Measurements from ENCODE around the gene ICAM2.

The ICAM2 gene

DNA sequence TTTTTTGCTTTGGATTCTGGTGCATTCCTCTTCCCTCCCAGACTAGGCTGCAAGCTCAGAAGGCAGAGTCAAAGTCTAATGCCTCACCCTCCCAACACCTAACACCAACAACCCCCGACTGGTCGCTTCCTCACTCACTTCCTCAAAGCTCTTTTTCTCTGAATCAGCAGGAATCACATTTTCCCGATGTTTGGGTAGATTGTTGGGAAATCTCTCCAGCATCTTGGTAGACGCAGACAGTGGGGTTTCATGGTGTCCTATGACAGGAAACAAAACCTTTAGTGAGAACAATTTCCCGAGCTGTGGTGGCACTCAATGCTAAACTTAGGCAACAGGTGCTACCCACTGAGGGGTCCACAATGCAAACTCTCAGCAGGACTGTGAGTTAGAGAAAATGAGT lies 39.9 kb upstream of the ICAM2 start:
- H3K4me2 ChIP-seq (ENCODE audit: low read depth, low read length) = peak overlapping the region; percentile 55; the same call in 1 of the 2 replicates
- no peak for TF ChIP-seq CTCF (IDR thresholded peaks at IDR 0.05; ENCODE audit: low read length)
- no peak for TF ChIP-seq EZH2phosphoT487 (IDR thresholded peaks at IDR 0.05; ENCODE audit: low read length)
- no peak for TF ChIP-seq EZH2 (optimal IDR thresholded peaks at IDR 0.05; ENCODE audit: low read depth, low read length)
- H3K9ac ChIP-seq (ENCODE audit: low read length) = peak overlapping the region; percentile 19; the same call in 1 of the 2 replicates

GRCh38 chr17:64059756-64060155 lies 39.3 kb upstream of the ICAM2 start:
- no peak overlapping the region for H3K4me3 ChIP-seq (ENCODE audit: low read length)
- no peak overlapping the region for H3K4me2 ChIP-seq (ENCODE audit: low read depth, low read length)
- H3K9me2 ChIP-seq (replicated peaks; ENCODE audit: insufficient read depth, low read length) = no peaks in the 10 kb centered on the region
- no peaks in the 10 kb centered on the region for H4K20me1 ChIP-seq (ENCODE audit: insufficient read depth, low read length)
- peaks cover 89% of the 10 kb centered on the region for H3K4me1 ChIP-seq (ENCODE audit: low read length)
- H3K9ac ChIP-seq (ENCODE audit: low read length) = peak overlapping the region; percentile 19; the same call in 1 of the 2 replicates
- no peak overlapping the region for H2AFZ ChIP-seq (ENCODE audit: low read length)
- peaks cover 85% of the 10 kb centered on the region for H3F3A ChIP-seq (ENCODE audit: insufficient read depth, low read length)
- no peaks in the 10 kb centered on the region for H3K27me3 ChIP-seq (replicated peaks; ENCODE audit: insufficient read depth, low read length)
- H3K36me3 ChIP-seq (replicated peaks; ENCODE audit: insufficient read depth, low read length) = peaks cover 29% of the 10 kb centered on the region
- peak overlapping the region; percentile 75 for H3K27ac ChIP-seq (ENCODE audit: low read length)
- no peak for DNase-seq
- H3K9me3 ChIP-seq (replicated peaks; ENCODE audit: insufficient read depth, low read length) = no peaks in the 10 kb centered on the region
- H3K79me2 ChIP-seq (ENCODE audit: low read length) = peaks cover 90% of the 10 kb centered on the region
- TF ChIP-seq EZH2 (optimal IDR thresholded peaks at IDR 0.05; ENCODE audit: low read depth, low read length) (no peak), CTCF (IDR thresholded peaks at IDR 0.05; ENCODE audit: low read length) (no peak), EZH2phosphoT487 (IDR thresholded peaks at IDR 0.05; ENCODE audit: low read length) (no peak)

More for the DNA sequence above, 39.9 kb upstream of the ICAM2 start:
- H3K36me3 ChIP-seq (replicated peaks; ENCODE audit: insufficient read depth, low read length) = peaks cover 27% of the 10 kb centered on the region
- H2AFZ ChIP-seq (ENCODE audit: low read length) = no peak overlapping the region
- H4K20me1 ChIP-seq (ENCODE audit: insufficient read depth, low read length) = no peaks in the 10 kb centered on the region
- peak overlapping the region; percentile 75 for H3K27ac ChIP-seq (ENCODE audit: low read length)
- H3F3A ChIP-seq (ENCODE audit: insufficient read depth, low read length) = peaks cover 84% of the 10 kb centered on the region
- H3K4me3 ChIP-seq (ENCODE audit: low read length) = no peak overlapping the region
- peaks cover 95% of the 10 kb centered on the region for H3K4me1 ChIP-seq (ENCODE audit: low read length)
- H3K9me3 ChIP-seq (replicated peaks; ENCODE audit: insufficient read depth, low read length) = no peaks in the 10 kb centered on the region
- DNase-seq = no peak
- no peaks in the 10 kb centered on the region for H3K27me3 ChIP-seq (replicated peaks; ENCODE audit: insufficient read depth, low read length)
- H3K9me2 ChIP-seq (replicated peaks; ENCODE audit: insufficient read depth, low read length) = no peaks in the 10 kb centered on the region
- peaks cover 90% of the 10 kb centered on the region for H3K79me2 ChIP-seq (ENCODE audit: low read length)

DNA sequence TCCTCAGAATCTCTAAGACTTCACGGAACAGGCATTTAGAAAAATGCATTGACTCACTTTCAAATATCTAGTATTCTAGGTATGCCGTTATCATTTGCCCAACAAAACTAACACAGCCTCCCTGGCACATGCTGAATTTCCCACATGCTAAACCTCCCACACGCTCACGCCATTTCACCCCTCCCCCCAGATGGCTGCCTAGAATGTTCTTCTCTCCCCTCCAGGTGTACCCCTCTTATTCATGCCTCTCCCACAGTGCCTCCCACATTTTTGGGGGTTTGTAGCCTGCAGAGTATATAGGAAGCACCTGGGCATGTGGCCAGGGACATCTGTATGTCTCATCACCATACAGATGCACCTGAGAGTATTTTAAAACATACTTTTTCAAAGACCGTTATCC lies 38.2 kb upstream of the ICAM2 start:
- Histone ChIP-seq H3K9ac (ENCODE audit: low read length) (no peak overlapping the region), H3K4me2 (ENCODE audit: low read depth, low read length) (no peak overlapping the region), H3K27ac (ENCODE audit: low read length) (peak overlapping the region; percentile 75; the same call in 1 of the 2 replicates)

More for the DNA sequence above, 38.2 kb upstream of the ICAM2 start:
- Histone ChIP-seq H3K9me2 (replicated peaks; ENCODE audit: insufficient read depth, low read length) (no peaks in the 10 kb centered on the region), H3K4me3 (ENCODE audit: low read length) (no peak overlapping the region), H3K4me1 (ENCODE audit: low read length) (peaks cover 78% of the 10 kb centered on the region), H3F3A (ENCODE audit: insufficient read depth, low read length) (peaks cover 79% of the 10 kb centered on the region), H3K27me3 (replicated peaks; ENCODE audit: insufficient read depth, low read length) (no peaks in the 10 kb centered on the region), H3K36me3 (replicated peaks; ENCODE audit: insufficient read depth, low read length) (peaks cover 38% of the 10 kb centered on the region), H4K20me1 (ENCODE audit: insufficient read depth, low read length) (no peaks in the 10 kb centered on the region), H3K79me2 (ENCODE audit: low read length) (peaks cover 90% of the 10 kb centered on the region), H3K9me3 (replicated peaks; ENCODE audit: insufficient read depth, low read length) (no peaks in the 10 kb centered on the region), H2AFZ (ENCODE audit: low read length) (no peak overlapping the region)
- no peak for DNase-seq
- no peak for TF ChIP-seq EZH2 (optimal IDR thresholded peaks at IDR 0.05; ENCODE audit: low read depth, low read length)
- no peak for TF ChIP-seq EZH2phosphoT487 (IDR thresholded peaks at IDR 0.05; ENCODE audit: low read length)
- no peak for TF ChIP-seq CTCF (IDR thresholded peaks at IDR 0.05; ENCODE audit: low read length)
